HCT116 (cell line): ENCODE measurements around the gene STARD5.

Source experiments
- ATF3 ChIP-seq: IDR thresholded peaks from 2 replicates; pipeline ENCODE4 v1.6.1; 2012
- EGR1 ChIP-seq: IDR thresholded peaks from 2 replicates; pipeline ENCODE4 v1.6.1; 2012; ENCODE audit warnings: low read depth
- ELF1 ChIP-seq: IDR thresholded peaks from 2 replicates; pipeline ENCODE4 v1.6.1; 2012; ENCODE audit warnings: low read depth, borderline replicate concordance
- EZH2 ChIP-seq: fragments of 200-600 bp; sonication (generic); IDR thresholded peaks from 2 replicates; pipeline ENCODE4 v1.6.1; 2017; ENCODE audit warnings: antibody characterized with exemption, mixed run types
- EZH2phosphoT487 ChIP-seq: fragments of 200-600 bp; IDR thresholded peaks from 2 replicates; pipeline ENCODE4 v1.6.1; 2018; ENCODE audit warnings: antibody characterized with exemption, borderline replicate concordance
- JUND ChIP-seq: IDR thresholded peaks from 2 replicates; pipeline ENCODE4 v1.6.1; 2012
- POLR2A ChIP-seq: IDR thresholded peaks from 2 replicates; pipeline ENCODE4 v1.7.0; 2011; ENCODE audit warnings: borderline replicate concordance; ENCODE audit not compliant: insufficient read depth, insufficient read length; ENCODE audit errors: extremely low read depth
- POLR2AphosphoS5 ChIP-seq: IDR thresholded peaks from 2 replicates; pipeline ENCODE4 v1.6.1; 2011; ENCODE audit warnings: mild to moderate bottlenecking, low read depth, low read length, moderate library complexity
- SIN3A ChIP-seq: IDR thresholded peaks from 2 replicates; pipeline ENCODE4 v1.6.1; 2012; ENCODE audit warnings: low read depth
- TCF7L2 ChIP-seq: IDR thresholded peaks from 2 replicates; pipeline ENCODE4 v1.7.0; 2011; ENCODE audit warnings: borderline replicate concordance, inconsistent platforms; ENCODE audit not compliant: insufficient read depth, insufficient read length; ENCODE audit errors: extremely low read depth
- ZNF274 ChIP-seq: fragments of 200-500 bp; sonication (Bioruptor generic); IDR thresholded peaks from 2 replicates; pipeline ENCODE4 v1.6.1; 2014; ENCODE audit warnings: mild to moderate bottlenecking, low read depth, low read length, inconsistent platforms
- TF ChIP-seq, protein P1 (sequence below), 3 experiments: fragments of 200-600 bp in 1 of 3; sonication (generic) in 1 of 3; IDR thresholded peaks in 2 of 3; conservative IDR thresholded peaks in 1 of 3; 2 replicates each; pipeline ENCODE4 v1.5.1; 2012 to 2017; ENCODE audit warnings: low read depth in 2 of 3, low read length in 2 of 3, antibody characterized with exemption in 1 of 3, borderline replicate concordance in 1 of 3, control low read depth in 1 of 3, mild to moderate bottlenecking in 1 of 3, mixed read lengths in 1 of 3, mixed run types in 1 of 3, moderate library complexity in 1 of 3; ENCODE audit not compliant: insufficient read depth in 1 of 3

- TF ChIP-seq EZH2: no peak
- no peak for TF ChIP-seq SIN3A
- no peak for TF ChIP-seq EGR1
- TF ChIP-seq ELF1: no peak
- TF ChIP-seq POLR2AphosphoS5: no peak
- TF ChIP-seq, protein P1, sequence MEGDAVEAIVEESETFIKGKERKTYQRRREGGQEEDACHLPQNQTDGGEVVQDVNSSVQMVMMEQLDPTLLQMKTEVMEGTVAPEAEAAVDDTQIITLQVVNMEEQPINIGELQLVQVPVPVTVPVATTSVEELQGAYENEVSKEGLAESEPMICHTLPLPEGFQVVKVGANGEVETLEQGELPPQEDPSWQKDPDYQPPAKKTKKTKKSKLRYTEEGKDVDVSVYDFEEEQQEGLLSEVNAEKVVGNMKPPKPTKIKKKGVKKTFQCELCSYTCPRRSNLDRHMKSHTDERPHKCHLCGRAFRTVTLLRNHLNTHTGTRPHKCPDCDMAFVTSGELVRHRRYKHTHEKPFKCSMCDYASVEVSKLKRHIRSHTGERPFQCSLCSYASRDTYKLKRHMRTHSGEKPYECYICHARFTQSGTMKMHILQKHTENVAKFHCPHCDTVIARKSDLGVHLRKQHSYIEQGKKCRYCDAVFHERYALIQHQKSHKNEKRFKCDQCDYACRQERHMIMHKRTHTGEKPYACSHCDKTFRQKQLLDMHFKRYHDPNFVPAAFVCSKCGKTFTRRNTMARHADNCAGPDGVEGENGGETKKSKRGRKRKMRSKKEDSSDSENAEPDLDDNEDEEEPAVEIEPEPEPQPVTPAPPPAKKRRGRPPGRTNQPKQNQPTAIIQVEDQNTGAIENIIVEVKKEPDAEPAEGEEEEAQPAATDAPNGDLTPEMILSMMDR (IDR thresholded peaks at IDR 0.05 in 2 of 3, conservative IDR thresholded peaks at IDR 0.05 in 1 of 3; ENCODE audit: borderline replicate concordance in 1 of 3, insufficient read depth in 1 of 3, low read depth in 2 of 3, low read length in 2 of 3): no peak
- TF ChIP-seq POLR2A: no peak
- TF ChIP-seq EZH2phosphoT487: no peak
- no peak for TF ChIP-seq ATF3
- TF ChIP-seq TCF7L2: no peak
- TF ChIP-seq ZNF274: no peak
- no peak for TF ChIP-seq JUND
Observed at GRCh38 chr15:81339321-81339720, 15.4 kb upstream of the STARD5 start.
